ENCODE data around the gene CLEC12A.

DNA sequence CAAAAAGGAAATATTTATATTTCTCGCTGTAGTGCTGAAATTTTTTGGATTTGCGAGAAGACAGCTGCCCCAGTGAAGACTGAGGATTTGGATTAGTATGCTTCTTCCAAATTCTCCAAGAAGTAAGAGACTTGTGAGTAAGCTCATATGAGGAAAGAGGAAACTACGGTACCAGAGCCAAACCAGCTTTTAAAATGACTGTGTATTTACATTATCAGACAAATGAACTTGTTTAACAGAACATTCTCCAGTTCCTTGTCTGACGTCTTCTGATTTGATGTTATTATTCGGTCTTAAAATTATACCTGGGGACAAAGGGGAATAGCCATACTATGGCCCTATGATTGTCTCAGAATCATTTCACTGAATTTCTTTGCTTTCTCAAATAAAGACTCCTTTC lies 47.2 kb downstream of the CLEC12A start:
- TF ChIP-seq, protein P1, sequence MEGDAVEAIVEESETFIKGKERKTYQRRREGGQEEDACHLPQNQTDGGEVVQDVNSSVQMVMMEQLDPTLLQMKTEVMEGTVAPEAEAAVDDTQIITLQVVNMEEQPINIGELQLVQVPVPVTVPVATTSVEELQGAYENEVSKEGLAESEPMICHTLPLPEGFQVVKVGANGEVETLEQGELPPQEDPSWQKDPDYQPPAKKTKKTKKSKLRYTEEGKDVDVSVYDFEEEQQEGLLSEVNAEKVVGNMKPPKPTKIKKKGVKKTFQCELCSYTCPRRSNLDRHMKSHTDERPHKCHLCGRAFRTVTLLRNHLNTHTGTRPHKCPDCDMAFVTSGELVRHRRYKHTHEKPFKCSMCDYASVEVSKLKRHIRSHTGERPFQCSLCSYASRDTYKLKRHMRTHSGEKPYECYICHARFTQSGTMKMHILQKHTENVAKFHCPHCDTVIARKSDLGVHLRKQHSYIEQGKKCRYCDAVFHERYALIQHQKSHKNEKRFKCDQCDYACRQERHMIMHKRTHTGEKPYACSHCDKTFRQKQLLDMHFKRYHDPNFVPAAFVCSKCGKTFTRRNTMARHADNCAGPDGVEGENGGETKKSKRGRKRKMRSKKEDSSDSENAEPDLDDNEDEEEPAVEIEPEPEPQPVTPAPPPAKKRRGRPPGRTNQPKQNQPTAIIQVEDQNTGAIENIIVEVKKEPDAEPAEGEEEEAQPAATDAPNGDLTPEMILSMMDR (IDR thresholded peaks at IDR 0.05): no peak
- TF ChIP-seq POLR2A (IDR thresholded peaks at IDR 0.05): no peak
